Lung microvascular endothelial cell (primary cell): ENCODE data around the gene CES1. TPM values are rescaled to one million over a fixed set of nuclear protein-coding genes. Genes with fewer than 3 reads are reported as not detected.

ENCODE experiments used
- total RNA-seq: library from RNA; depleted of rRNA; stranded (reverse); fragments of >200 nt; gene quantifications from 2 replicates; pipeline ENCODE4 v1.2.1, GENCODE V29; 2014

CES1 gene
- total RNA-seq, 1 donor from 2014 or later = 1.4 TPM

Other genes with a start within 250 kb of the CES1 start
- gene SLC6A2, start 177.1 kb downstream of the CES1 start, total RNA-seq = not detected in 2 replicates
- not detected in 2 replicates for gene CES5A, start 42.3 kb upstream of the CES1 start, total RNA-seq